MM.1S (cell line): ENCODE results near the gene ABCB8.
A peak's percentile ranks its signal among the peaks of the same experiment; 100 is the strongest.

ENCODE experiments used
- DNase-seq: peaks from one replicate; pipeline ENCODE4 v3.0.0-alpha.2; 2015
- H2AFZ ChIP-seq: fragments of 300-600 bp; sonication (generic); 2 replicates; pipeline ENCODE4 v1.6.0; 2016; ENCODE audit warnings: antibody characterized with exemption, low read length
- H3F3A ChIP-seq: fragments of 300-600 bp; sonication (generic); 2 replicates; pipeline ENCODE4 v1.6.1; 2016; ENCODE audit warnings: mild to moderate bottlenecking, antibody characterized with exemption, low read length, moderate library complexity, mixed read lengths; ENCODE audit not compliant: insufficient read depth
- H3K27ac ChIP-seq: fragments of 300-600 bp; sonication (generic); 2 replicates; pipeline ENCODE4 v1.5.1; 2016; ENCODE audit warnings: mild to moderate bottlenecking, low read length
- H3K27me3 ChIP-seq: fragments of 300-600 bp; sonication (generic); replicated peaks from 2 replicates; pipeline ENCODE4 v1.6.0; 2016; ENCODE audit warnings: low read length; ENCODE audit not compliant: insufficient read depth
- H3K36me3 ChIP-seq: fragments of 300-600 bp; sonication (generic); replicated peaks from 2 replicates; pipeline ENCODE4 v1.6.1; 2016; ENCODE audit warnings: mild to moderate bottlenecking, low read length, mixed read lengths; ENCODE audit not compliant: insufficient read depth
- H3K4me1 ChIP-seq: fragments of 300-600 bp; sonication (generic); 2 replicates; pipeline ENCODE4 v1.6.1; 2016; ENCODE audit warnings: low read length, mixed read lengths
- H3K4me2 ChIP-seq: fragments of 300-600 bp; sonication (generic); 2 replicates; pipeline ENCODE4 v1.6.0; 2016; ENCODE audit warnings: low read depth, low read length
- H3K4me3 ChIP-seq: fragments of 300-600 bp; sonication (generic); 2 replicates; pipeline ENCODE4 v1.5.1; 2016; ENCODE audit warnings: low read length, mixed read lengths
- H3K79me2 ChIP-seq: fragments of 300-600 bp; sonication (generic); 2 replicates; pipeline ENCODE4 v1.6.1; 2016; ENCODE audit warnings: mixed run types, low read length, mixed read lengths
- H3K9ac ChIP-seq: fragments of 300-600 bp; sonication (generic); 2 replicates; pipeline ENCODE4 v1.6.1; 2016; ENCODE audit warnings: low read length, mixed read lengths
- H3K9me2 ChIP-seq: fragments of 300-600 bp; sonication (generic); replicated peaks from 2 replicates; pipeline ENCODE4 v1.6.1; 2016; ENCODE audit warnings: mild to moderate bottlenecking, low read length, mixed read lengths; ENCODE audit not compliant: insufficient read depth
- H3K9me3 ChIP-seq: fragments of 300-600 bp; sonication (generic); replicated peaks from 2 replicates; pipeline ENCODE4 v1.6.1; 2016; ENCODE audit warnings: mild to moderate bottlenecking, low read length, mixed read lengths; ENCODE audit not compliant: insufficient read depth
- H4K20me1 ChIP-seq: fragments of 300-600 bp; sonication (generic); 2 replicates; pipeline ENCODE4 v1.6.1; 2016; ENCODE audit warnings: mild to moderate bottlenecking, low read length, moderate library complexity, mixed read lengths; ENCODE audit not compliant: insufficient read depth
- EZH2 ChIP-seq: fragments of 300-600 bp; sonication (generic); optimal IDR thresholded peaks from 2 replicates; pipeline ENCODE3; 2017; ENCODE audit warnings: low read depth, mild to moderate bottlenecking, antibody characterized with exemption, low read length, mixed read lengths
- EZH2phosphoT487 ChIP-seq: fragments of 300-600 bp; sonication (generic); IDR thresholded peaks from 2 replicates; pipeline ENCODE4 v1.6.1; 2018; ENCODE audit warnings: antibody characterized with exemption, low read length
- TF ChIP-seq, protein P1 (sequence below): fragments of 300-600 bp; sonication (generic); IDR thresholded peaks from 2 replicates; pipeline ENCODE4 v1.5.1; 2016; ENCODE audit warnings: antibody characterized with exemption, low read length, mixed read lengths

Gene ABCB8

GRCh38 chr7:151048911-151049463, 20.7 kb downstream of the ABCB8 start:
- Histone ChIP-seq H3K9me2 (no peaks in the 10 kb centered on the region), H3K4me3 (no peak overlapping the region), H4K20me1 (no peaks in the 10 kb centered on the region), H3K79me2 (no peaks in the 10 kb centered on the region), H3K27ac (no peak overlapping the region), H3K4me2 (no peak overlapping the region), H3K36me3 (no peaks in the 10 kb centered on the region), H3F3A (no peaks in the 10 kb centered on the region), H3K27me3 (peaks cover 18% of the 10 kb centered on the region), H2AFZ (no peak overlapping the region), H3K9me3 (no peaks in the 10 kb centered on the region), H3K4me1 (no peaks in the 10 kb centered on the region), H3K9ac (no peak overlapping the region)
- TF ChIP-seq EZH2phosphoT487: no peak
- TF ChIP-seq EZH2: no peak
- TF ChIP-seq, protein P1, sequence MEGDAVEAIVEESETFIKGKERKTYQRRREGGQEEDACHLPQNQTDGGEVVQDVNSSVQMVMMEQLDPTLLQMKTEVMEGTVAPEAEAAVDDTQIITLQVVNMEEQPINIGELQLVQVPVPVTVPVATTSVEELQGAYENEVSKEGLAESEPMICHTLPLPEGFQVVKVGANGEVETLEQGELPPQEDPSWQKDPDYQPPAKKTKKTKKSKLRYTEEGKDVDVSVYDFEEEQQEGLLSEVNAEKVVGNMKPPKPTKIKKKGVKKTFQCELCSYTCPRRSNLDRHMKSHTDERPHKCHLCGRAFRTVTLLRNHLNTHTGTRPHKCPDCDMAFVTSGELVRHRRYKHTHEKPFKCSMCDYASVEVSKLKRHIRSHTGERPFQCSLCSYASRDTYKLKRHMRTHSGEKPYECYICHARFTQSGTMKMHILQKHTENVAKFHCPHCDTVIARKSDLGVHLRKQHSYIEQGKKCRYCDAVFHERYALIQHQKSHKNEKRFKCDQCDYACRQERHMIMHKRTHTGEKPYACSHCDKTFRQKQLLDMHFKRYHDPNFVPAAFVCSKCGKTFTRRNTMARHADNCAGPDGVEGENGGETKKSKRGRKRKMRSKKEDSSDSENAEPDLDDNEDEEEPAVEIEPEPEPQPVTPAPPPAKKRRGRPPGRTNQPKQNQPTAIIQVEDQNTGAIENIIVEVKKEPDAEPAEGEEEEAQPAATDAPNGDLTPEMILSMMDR: no peak
- no peak for DNase-seq

- H3K36me3 ChIP-seq: no peaks in the 10 kb centered on the region
- H3K4me3 ChIP-seq: no peak overlapping the region
- H2AFZ ChIP-seq: no peak overlapping the region
- H3K9me3 ChIP-seq: no peaks in the 10 kb centered on the region
- H3K9ac ChIP-seq: no peak overlapping the region
- peak; percentile 33 for DNase-seq
- H3K4me1 ChIP-seq: no peaks in the 10 kb centered on the region
- H3K79me2 ChIP-seq: no peaks in the 10 kb centered on the region
- peaks cover 18% of the 10 kb centered on the region for H3K27me3 ChIP-seq
- TF ChIP-seq EZH2phosphoT487 (no peak), EZH2 (no peak)
- TF ChIP-seq, protein P1: no peak
- no peaks in the 10 kb centered on the region for H3F3A ChIP-seq
- no peaks in the 10 kb centered on the region for H4K20me1 ChIP-seq
- H3K9me2 ChIP-seq: no peaks in the 10 kb centered on the region
- H3K4me2 ChIP-seq: no peak overlapping the region
- H3K27ac ChIP-seq: no peak overlapping the region
These were observed 22.9 kb downstream of the ABCB8 start for GRCh38 chr7:151051108-151051507.

DNA sequence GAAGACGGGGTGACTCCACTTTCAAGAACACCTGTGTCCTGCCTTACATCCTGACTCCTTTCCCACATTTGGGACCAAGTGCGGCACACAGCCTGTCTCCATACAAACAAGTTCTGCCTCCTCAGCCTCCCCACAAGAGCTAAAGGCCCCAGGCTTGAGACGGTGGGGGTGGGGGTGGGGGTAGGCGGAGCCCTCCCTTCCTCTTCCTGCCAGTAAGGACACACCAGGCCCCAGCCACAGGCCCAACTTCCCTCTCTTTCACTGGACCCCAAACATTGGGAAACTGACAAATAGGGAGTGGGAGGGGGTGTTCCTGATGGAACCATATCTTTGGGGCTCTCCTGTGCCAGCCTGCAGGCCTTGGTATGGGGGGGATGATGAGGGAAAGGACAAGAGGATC, 24.8 kb downstream of the ABCB8 start:
- Histone ChIP-seq H2AFZ (no peak overlapping the region), H3K27me3 (peaks cover 18% of the 10 kb centered on the region), H3K27ac (no peak overlapping the region), H3K9ac (no peak overlapping the region), H3K9me3 (no peaks in the 10 kb centered on the region), H3K36me3 (no peaks in the 10 kb centered on the region), H3K4me1 (peaks cover 6% of the 10 kb centered on the region), H3K9me2 (no peaks in the 10 kb centered on the region), H3K79me2 (0 out of 2 replicates have a peak, but pooled peaks cover 3% of the 10 kb centered on the region), H3K4me2 (no peak overlapping the region), H4K20me1 (no peaks in the 10 kb centered on the region), H3K4me3 (no peak overlapping the region), H3F3A (peaks cover 1% of the 10 kb centered on the region; the same call in 1 of the 2 replicates)
- DNase-seq: no peak
- no peak for TF ChIP-seq EZH2phosphoT487
- TF ChIP-seq EZH2: no peak
- TF ChIP-seq, protein P1: no peak
